Activated T-cell treated with anti-CD3 and anti-CD28 coated beads, Interleukin-2, amount 50 U/mL, for 48 hours (primary cell): Measurements from ENCODE around the gene TMEM120A.

Source experiments
- DNase-seq, 2 experiments: peaks; one replicate each; pipeline ENCODE4 v3.0.0-alpha.2; 2020

TMEM120A gene

DNA sequence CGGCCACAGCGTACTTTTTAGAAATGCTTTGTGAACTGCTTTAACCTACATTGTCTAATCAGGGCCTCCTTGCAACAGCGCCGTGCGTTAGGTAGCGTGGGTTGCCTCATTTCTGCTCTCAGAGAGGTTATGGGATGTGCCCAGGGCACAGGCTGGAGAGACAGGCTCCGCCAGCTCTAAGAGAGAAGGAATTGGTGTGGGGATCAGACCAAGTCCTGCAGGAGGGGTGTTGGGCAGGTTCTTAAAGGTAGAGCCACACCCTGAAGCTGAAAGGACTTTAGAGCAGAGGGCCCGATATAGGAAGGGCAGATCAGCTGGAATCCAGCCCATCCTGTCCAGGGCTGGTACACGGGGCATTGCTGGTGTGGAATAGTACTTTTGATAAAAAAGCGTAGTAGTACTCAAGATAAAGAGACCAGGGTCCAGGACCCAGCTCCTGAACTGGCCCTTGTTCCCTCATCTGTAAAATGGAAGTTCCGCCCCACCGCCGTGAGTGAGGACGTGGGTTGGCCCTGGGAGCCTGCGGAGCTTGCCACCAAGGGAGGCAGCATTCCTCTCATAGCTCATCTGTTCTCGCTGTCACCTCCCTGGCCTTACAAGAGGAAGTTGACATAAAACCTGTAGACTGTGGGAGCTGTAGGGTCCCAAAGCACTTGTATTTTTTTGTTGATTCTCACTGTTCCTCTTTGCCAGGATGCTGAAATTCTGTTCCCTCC is 37.2 kb downstream of the TMEM120A start:
- no peak for DNase-seq

- no peak for DNase-seq
Measured at GRCh38 chr7:75955331-75955955, 39.0 kb downstream of the TMEM120A start.

DNA sequence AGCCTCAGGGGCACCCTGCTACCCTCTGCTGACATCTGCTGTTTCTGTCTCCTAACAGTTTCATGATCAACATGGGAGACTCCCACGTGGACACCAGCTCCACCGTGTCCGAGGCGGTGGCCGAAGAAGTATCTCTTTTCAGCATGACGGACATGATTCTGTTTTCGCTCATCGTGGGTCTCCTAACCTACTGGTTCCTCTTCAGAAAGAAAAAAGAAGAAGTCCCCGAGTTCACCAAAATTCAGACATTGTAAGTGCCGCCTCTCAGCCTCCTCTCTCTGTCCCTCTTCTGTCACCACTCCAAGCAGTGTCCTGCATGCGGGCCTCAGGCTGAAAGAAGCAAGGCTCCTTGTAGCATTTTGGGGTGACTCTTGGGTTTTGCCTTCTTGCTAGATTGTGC is 40.5 kb downstream of the TMEM120A start:
- DNase-seq: no peak

- DNase-seq: no peak
Measured at GRCh38 chr7:75953431-75953830, 41.0 kb downstream of the TMEM120A start.

- DNase-seq: no peak
Measured at GRCh38 chr7:75951506-75951905, 42.9 kb downstream of the TMEM120A start.

- no peak for DNase-seq
Measured at GRCh38 chr7:75950111-75950681, 44.2 kb downstream of the TMEM120A start.

- no peak for DNase-seq
Measured at GRCh38 chr7:75948179-75948578, 46.2 kb downstream of the TMEM120A start.

GRCh38 chr7:75946207-75946855 is 48.1 kb downstream of the TMEM120A start:
- no peak for DNase-seq

GRCh38 chr7:75945297-75946168 is 48.9 kb downstream of the TMEM120A start:
- DNase-seq: no peak

DNA sequence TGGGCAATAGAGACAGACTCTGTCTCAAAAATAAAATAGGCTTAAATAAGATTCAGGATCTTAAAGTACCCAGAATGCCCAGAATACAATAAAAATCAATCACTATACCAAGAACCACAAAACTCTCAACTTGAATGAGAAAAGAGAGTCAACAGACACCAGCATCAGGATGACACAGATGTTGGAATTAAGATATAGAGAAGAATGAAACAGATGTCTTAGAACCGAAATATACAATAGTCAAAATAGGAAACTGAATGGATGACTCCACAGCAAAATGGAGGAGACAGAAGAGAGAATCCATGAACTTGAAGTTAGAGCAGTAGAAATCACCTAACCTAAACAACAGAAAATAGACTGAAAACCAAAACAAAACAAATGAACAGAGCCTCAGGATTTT is 49.9 kb downstream of the TMEM120A start:
- DNase-seq: no peak

- DNase-seq: no peak
Measured at GRCh38 chr7:75943864-75944263, 50.5 kb downstream of the TMEM120A start.

DNA sequence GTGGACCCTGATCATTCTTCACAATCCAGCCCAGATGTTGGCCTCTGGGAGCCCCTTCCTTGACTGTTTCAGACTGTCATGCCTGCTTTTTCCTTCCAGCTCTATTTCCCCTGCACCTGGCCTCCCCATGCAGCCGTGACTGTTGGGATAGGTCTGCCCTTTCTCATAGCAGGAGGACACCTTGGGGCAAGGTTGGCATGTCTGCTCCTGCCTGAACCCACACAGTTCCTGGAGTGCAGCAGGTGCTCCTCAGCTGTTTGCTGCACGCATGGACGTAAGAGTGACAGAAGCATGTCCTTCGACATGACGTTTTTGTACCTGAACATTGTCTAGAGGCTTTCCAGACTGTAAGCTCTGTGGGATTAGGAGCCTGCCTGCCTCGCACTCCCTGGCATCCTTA is 55.5 kb downstream of the TMEM120A start:
- DNase-seq: no peak

- DNase-seq: no peak
Measured at GRCh38 chr7:75937958-75938786, 56.2 kb downstream of the TMEM120A start.
